Astrocyte (in vitro differentiated cells and primary cell): ENCODE results near the gene PRKD1. TPM values are rescaled to one million over a fixed set of nuclear protein-coding genes. Genes with fewer than 3 reads are reported as not detected.

Experiments
- DNase-seq: peaks from one replicate; pipeline ENCODE4 v3.0.0-alpha.2; 2010; ENCODE audit warnings: low read depth
- FAIRE-seq: peaks from 2 replicates; lab custom pipeline; 2011; peaks lifted over from hg19 to GRCh38; lab: Jason Lieb, UNC
- H2AFZ ChIP-seq: 2 replicates; pipeline ENCODE4 v1.6.0; 2012; ENCODE audit warnings: low read depth, low read length, inconsistent platforms
- H3K27ac ChIP-seq: 2 replicates; pipeline ENCODE4 v1.5.1; 2011; ENCODE audit warnings: low read depth, low read length, inconsistent platforms
- H3K27me3 ChIP-seq: 2 replicates; pipeline ENCODE4 v1.6.0; 2011; ENCODE audit warnings: low read length, inconsistent platforms; ENCODE audit not compliant: insufficient read depth
- H3K36me3 ChIP-seq: 2 replicates; pipeline ENCODE4 v1.5.1; 2011; ENCODE audit warnings: low read length, inconsistent platforms; ENCODE audit not compliant: insufficient read depth
- H3K4me1 ChIP-seq: 2 replicates; pipeline ENCODE4 v1.5.1; 2011; ENCODE audit warnings: low read length, inconsistent platforms; ENCODE audit not compliant: insufficient read depth
- H3K4me2 ChIP-seq: 2 replicates; pipeline ENCODE4 v1.6.0; 2012; ENCODE audit warnings: low read length, inconsistent platforms
- H3K4me3 ChIP-seq: 2 replicates; pipeline ENCODE4 v1.5.1; 2011; ENCODE audit warnings: low read depth, mild to moderate bottlenecking, low read length, inconsistent platforms; ENCODE audit not compliant: insufficient read depth
- H3K79me2 ChIP-seq: 2 replicates; pipeline ENCODE4 v1.6.0; 2012; ENCODE audit warnings: mild to moderate bottlenecking, low read length, inconsistent platforms; ENCODE audit not compliant: insufficient read depth
- H3K9ac ChIP-seq: 2 replicates; pipeline ENCODE4 v1.6.0; 2012; ENCODE audit warnings: mild to moderate bottlenecking, low read length, inconsistent platforms
- H3K9me3 ChIP-seq: 2 replicates; pipeline ENCODE4 v1.5.1; 2012; ENCODE audit warnings: low read depth, mild to moderate bottlenecking, low read length, inconsistent platforms; ENCODE audit not compliant: insufficient read depth
- H4K20me1 ChIP-seq: 2 replicates; pipeline ENCODE4 v1.6.0; 2012; ENCODE audit warnings: low read length, inconsistent platforms; ENCODE audit not compliant: insufficient read depth
- H3K27ac Mint-ChIP-seq: one replicate; pipeline ENCODE4 v1.8.0; 2021; ENCODE audit warnings: mild to moderate bottlenecking, mixed read lengths; ENCODE audit not compliant: unreplicated experiment
- H3K27me3 Mint-ChIP-seq: one replicate; pipeline ENCODE4 v1.8.0; 2021; ENCODE audit warnings: low read depth, mixed read lengths; ENCODE audit not compliant: unreplicated experiment
- H3K36me3 Mint-ChIP-seq: one replicate; pipeline ENCODE4 v1.8.0; 2021; ENCODE audit warnings: low read depth, mixed read lengths; ENCODE audit not compliant: unreplicated experiment
- H3K4me1 Mint-ChIP-seq: one replicate; pipeline ENCODE4 v1.8.0; 2021; ENCODE audit warnings: low read depth, mixed read lengths; ENCODE audit not compliant: unreplicated experiment
- H3K4me3 Mint-ChIP-seq: one replicate; pipeline ENCODE4 v1.8.0; 2021; ENCODE audit warnings: mild to moderate bottlenecking, moderate library complexity, mixed read lengths; ENCODE audit not compliant: unreplicated experiment
- H3K9me3 Mint-ChIP-seq: one replicate; pipeline ENCODE4 v1.8.0; 2021; ENCODE audit warnings: mild to moderate bottlenecking, mixed read lengths; ENCODE audit not compliant: unreplicated experiment
- EZH2 ChIP-seq: IDR thresholded peaks from 2 replicates; pipeline ENCODE4 v1.6.1; 2012; ENCODE audit warnings: mild to moderate bottlenecking, low read length, inconsistent platforms; ENCODE audit not compliant: insufficient read depth
- total RNA-seq: library from RNA; stranded (reverse); gene quantifications from 2 replicates; pipeline ENCODE4 v1.2.1, GENCODE V29; 2021
- TF ChIP-seq, protein P1 (sequence below): IDR thresholded peaks from 2 replicates; pipeline ENCODE4 v1.5.1; 2011; ENCODE audit warnings: low read depth, mild to moderate bottlenecking, inconsistent platforms, low read length, moderate library complexity; ENCODE audit not compliant: insufficient read depth

Gene PRKD1
- total RNA-seq, 1 donor from 2014 or later = 5.9 TPM

- Histone ChIP-seq H3K9me3 (no peaks in the 10 kb centered on the region), H2AFZ (no peak overlapping the region), H3K36me3 (no peaks in the 10 kb centered on the region), H3K4me3 (no peak overlapping the region), H3K27ac (no peak overlapping the region), H4K20me1 (no peaks in the 10 kb centered on the region), H3K27me3 (no peaks in the 10 kb centered on the region), H3K4me2 (no peak overlapping the region), H3K4me1 (no peaks in the 10 kb centered on the region), H3K79me2 (no peaks in the 10 kb centered on the region), H3K9ac (no peak overlapping the region)
- Mint-ChIP-seq H3K4me1 (peaks cover 9% of the 10 kb centered on the region), H3K27me3 (no peaks in the 10 kb centered on the region), H3K9me3 (no peaks in the 10 kb centered on the region), H3K27ac (no peak overlapping the region), H3K4me3 (no peak overlapping the region), H3K36me3 (no peaks in the 10 kb centered on the region)
- no peak for FAIRE-seq
- no peak for DNase-seq
- TF ChIP-seq, protein P1, sequence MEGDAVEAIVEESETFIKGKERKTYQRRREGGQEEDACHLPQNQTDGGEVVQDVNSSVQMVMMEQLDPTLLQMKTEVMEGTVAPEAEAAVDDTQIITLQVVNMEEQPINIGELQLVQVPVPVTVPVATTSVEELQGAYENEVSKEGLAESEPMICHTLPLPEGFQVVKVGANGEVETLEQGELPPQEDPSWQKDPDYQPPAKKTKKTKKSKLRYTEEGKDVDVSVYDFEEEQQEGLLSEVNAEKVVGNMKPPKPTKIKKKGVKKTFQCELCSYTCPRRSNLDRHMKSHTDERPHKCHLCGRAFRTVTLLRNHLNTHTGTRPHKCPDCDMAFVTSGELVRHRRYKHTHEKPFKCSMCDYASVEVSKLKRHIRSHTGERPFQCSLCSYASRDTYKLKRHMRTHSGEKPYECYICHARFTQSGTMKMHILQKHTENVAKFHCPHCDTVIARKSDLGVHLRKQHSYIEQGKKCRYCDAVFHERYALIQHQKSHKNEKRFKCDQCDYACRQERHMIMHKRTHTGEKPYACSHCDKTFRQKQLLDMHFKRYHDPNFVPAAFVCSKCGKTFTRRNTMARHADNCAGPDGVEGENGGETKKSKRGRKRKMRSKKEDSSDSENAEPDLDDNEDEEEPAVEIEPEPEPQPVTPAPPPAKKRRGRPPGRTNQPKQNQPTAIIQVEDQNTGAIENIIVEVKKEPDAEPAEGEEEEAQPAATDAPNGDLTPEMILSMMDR = no peak
Measured at GRCh38 chr14:29672831-29673230, 254.8 kb downstream of the PRKD1 start.

GRCh38 chr14:29671034-29671433 is 256.6 kb downstream of the PRKD1 start:
- Histone ChIP-seq H3K4me2 (no peak overlapping the region), H2AFZ (no peak overlapping the region), H3K27ac (no peak overlapping the region), H3K4me3 (no peak overlapping the region), H4K20me1 (no peaks in the 10 kb centered on the region), H3K79me2 (no peaks in the 10 kb centered on the region), H3K9me3 (no peaks in the 10 kb centered on the region), H3K27me3 (no peaks in the 10 kb centered on the region), H3K4me1 (no peaks in the 10 kb centered on the region), H3K9ac (no peak overlapping the region), H3K36me3 (no peaks in the 10 kb centered on the region)
- Mint-ChIP-seq H3K27ac (peak overlapping the region; percentile 80), H3K27me3 (no peaks in the 10 kb centered on the region), H3K4me1 (peaks cover 9% of the 10 kb centered on the region), H3K36me3 (no peaks in the 10 kb centered on the region), H3K9me3 (no peaks in the 10 kb centered on the region), H3K4me3 (no peak overlapping the region)
- DNase-seq (peak; percentile 82), FAIRE-seq (peak; percentile 13)
- TF ChIP-seq EZH2 = no peak
- TF ChIP-seq, protein P1 = no peak

DNA sequence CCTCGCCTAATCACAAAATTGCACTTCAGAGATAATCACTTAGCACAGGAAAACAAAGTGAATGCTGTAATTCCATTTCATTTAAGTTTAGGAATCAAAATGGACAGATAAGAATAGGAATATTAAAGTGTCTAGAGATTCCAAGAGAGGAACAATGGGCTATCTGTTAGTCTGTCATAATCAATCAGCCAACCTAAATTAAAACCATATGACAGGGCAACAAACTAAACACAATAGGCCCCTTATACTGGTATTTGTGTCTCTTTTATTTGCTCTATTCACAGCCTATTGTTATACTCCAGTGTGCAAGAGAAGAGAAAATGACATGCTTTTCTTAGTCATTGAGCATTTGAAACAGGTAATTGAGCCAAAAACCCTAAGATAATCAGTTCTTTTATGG is 259.4 kb downstream of the PRKD1 start:
- peak; percentile 13 for FAIRE-seq
- H3K27me3 Mint-ChIP-seq = no peaks in the 10 kb centered on the region

More for the DNA sequence above, 259.4 kb downstream of the PRKD1 start:
- no peaks in the 10 kb centered on the region for H3K4me1 ChIP-seq
- no peaks in the 10 kb centered on the region for H3K36me3 ChIP-seq
- H3K4me1 Mint-ChIP-seq = peaks cover 9% of the 10 kb centered on the region
- H3K4me3 Mint-ChIP-seq = no peak overlapping the region
- H3K79me2 ChIP-seq = no peaks in the 10 kb centered on the region
- no peak overlapping the region for H3K9ac ChIP-seq
- H2AFZ ChIP-seq = no peak overlapping the region
- H3K9me3 Mint-ChIP-seq = no peaks in the 10 kb centered on the region
- no peak overlapping the region for H3K27ac ChIP-seq
- H3K27ac Mint-ChIP-seq = no peak overlapping the region
- TF ChIP-seq, protein P1 = no peak
- no peak for TF ChIP-seq EZH2
- no peaks in the 10 kb centered on the region for H3K9me3 ChIP-seq
- no peaks in the 10 kb centered on the region for H3K27me3 ChIP-seq
- DNase-seq = peak; percentile 14
- H3K4me2 ChIP-seq = no peak overlapping the region
- H3K4me3 ChIP-seq = no peak overlapping the region
- H4K20me1 ChIP-seq = no peaks in the 10 kb centered on the region
- no peaks in the 10 kb centered on the region for H3K36me3 Mint-ChIP-seq
